A673 (cell line): ENCODE data around the gene TMEM178B. TPM values are rescaled to one million over a fixed set of nuclear protein-coding genes. Genes with fewer than 3 reads are reported as not detected.

Experiments
- BruUV-seq: library from RNA; stranded (reverse); fragments of 400-500 nt; replicated peaks from 2 replicates; lab custom pipeline; 2021; lab: Mats Ljungman, UMichigan
- CTCF ChIA-PET: fragments of 300-600 bp; sonication (Branson Sonifier 250); formaldehyde crosslinking; loops from one replicate; lab custom pipeline; 2022; ENCODE audit warnings: antibody characterized with exemption; lab: Charles Lee
- POLR2A ChIA-PET: fragments of 300-600 bp; sonication (Branson Sonifier 250); formaldehyde crosslinking; loops from one replicate; lab custom pipeline; 2022; ENCODE audit warnings: antibody characterized with exemption; ENCODE audit not compliant: low non-redundant PET; lab: Charles Lee
- DNase-seq: peaks from one replicate; pipeline ENCODE4 v3.0.0-alpha.2; 2015; ENCODE audit warnings: low spot score
- H3K27ac ChIP-seq: fragments of 200-600 bp; sonication (generic); 2 replicates; pipeline ENCODE4 v1.5.1; 2016; ENCODE audit warnings: mixed run types, low read depth, mild to moderate bottlenecking, mixed read lengths, antibody characterized with exemption, low read length; ENCODE audit not compliant: poor library complexity, severe bottlenecking
- H3K27me3 ChIP-seq: fragments of 200-600 bp; sonication (generic); replicated peaks from 2 replicates; pipeline ENCODE4 v1.6.1; 2017; ENCODE audit warnings: mixed run types, low read depth, mild to moderate bottlenecking, mixed read lengths, antibody characterized with exemption, low read length; ENCODE audit not compliant: insufficient read depth, poor library complexity
- H3K36me3 ChIP-seq: fragments of 200-600 bp; sonication (generic); 2 replicates; pipeline ENCODE4 v1.6.1; 2016; ENCODE audit warnings: mixed run types, mild to moderate bottlenecking, mixed read lengths, antibody characterized with exemption, low read length; ENCODE audit not compliant: insufficient read depth, poor library complexity, severe bottlenecking
- H3K4me1 ChIP-seq: fragments of 200-600 bp; sonication (generic); 2 replicates; pipeline ENCODE4 v1.6.1; 2017; ENCODE audit warnings: mixed run types, mild to moderate bottlenecking, mixed read lengths, antibody characterized with exemption, low read length; ENCODE audit not compliant: insufficient read depth, poor library complexity, severe bottlenecking
- H3K4me3 ChIP-seq: fragments of 200-600 bp; sonication (generic); 2 replicates; pipeline ENCODE4 v1.5.1; 2016; ENCODE audit warnings: low read depth, mixed run types, mild to moderate bottlenecking, mixed read lengths, low read length; ENCODE audit not compliant: poor library complexity, severe bottlenecking
- H3K9me3 ChIP-seq: fragments of 200-600 bp; sonication (generic); 2 replicates; pipeline ENCODE4 v1.6.1; 2016; ENCODE audit warnings: mixed run types, low read depth, mild to moderate bottlenecking, mixed read lengths, antibody characterized with exemption, low read length; ENCODE audit not compliant: poor library complexity, severe bottlenecking
- EZH2 ChIP-seq: fragments of 200-600 bp; sonication (generic); IDR thresholded peaks from 2 replicates; pipeline ENCODE4 v1.6.1; 2017; ENCODE audit warnings: borderline replicate concordance, low read depth, mild to moderate bottlenecking, mixed read lengths, antibody characterized with exemption, low read length; ENCODE audit not compliant: poor library complexity, severe bottlenecking
- intact Hi-C: fragments of 100-400 bp; cut with micrococcal nuclease; formaldehyde crosslinking; loops from one replicate; pipeline ENCODE4 v1.10.0; 2022; ENCODE audit not compliant: unreplicated experiment
- total RNA-seq: library from RNA; stranded (reverse); gene quantifications from 2 replicates; pipeline ENCODE4 v1.2.3, GENCODE V29; 2021
- TF ChIP-seq, protein P1 (sequence below): fragments of 300-800, 200-600 bp; sonication (generic); conservative IDR thresholded peaks from 2 replicates; pipeline ENCODE4 v1.5.1; 2017; ENCODE audit warnings: low read depth, mild to moderate bottlenecking, antibody characterized with exemption, low read length, moderate library complexity, mixed read lengths

The TMEM178B gene
- total RNA-seq, 1 experiment from 2014 or later = 2.8 TPM

GRCh38 chr7:141442781-141443180 lies 368.9 kb downstream of the TMEM178B start:
- peaks cover 3% of the 10 kb centered on the region for H3K27me3 ChIP-seq
- H3K27ac ChIP-seq = no peak overlapping the region
- no peak overlapping the region for H3K4me3 ChIP-seq
- CTCF ChIA-PET = no interaction called here
- no peak for TF ChIP-seq EZH2
- TF ChIP-seq, protein P1, sequence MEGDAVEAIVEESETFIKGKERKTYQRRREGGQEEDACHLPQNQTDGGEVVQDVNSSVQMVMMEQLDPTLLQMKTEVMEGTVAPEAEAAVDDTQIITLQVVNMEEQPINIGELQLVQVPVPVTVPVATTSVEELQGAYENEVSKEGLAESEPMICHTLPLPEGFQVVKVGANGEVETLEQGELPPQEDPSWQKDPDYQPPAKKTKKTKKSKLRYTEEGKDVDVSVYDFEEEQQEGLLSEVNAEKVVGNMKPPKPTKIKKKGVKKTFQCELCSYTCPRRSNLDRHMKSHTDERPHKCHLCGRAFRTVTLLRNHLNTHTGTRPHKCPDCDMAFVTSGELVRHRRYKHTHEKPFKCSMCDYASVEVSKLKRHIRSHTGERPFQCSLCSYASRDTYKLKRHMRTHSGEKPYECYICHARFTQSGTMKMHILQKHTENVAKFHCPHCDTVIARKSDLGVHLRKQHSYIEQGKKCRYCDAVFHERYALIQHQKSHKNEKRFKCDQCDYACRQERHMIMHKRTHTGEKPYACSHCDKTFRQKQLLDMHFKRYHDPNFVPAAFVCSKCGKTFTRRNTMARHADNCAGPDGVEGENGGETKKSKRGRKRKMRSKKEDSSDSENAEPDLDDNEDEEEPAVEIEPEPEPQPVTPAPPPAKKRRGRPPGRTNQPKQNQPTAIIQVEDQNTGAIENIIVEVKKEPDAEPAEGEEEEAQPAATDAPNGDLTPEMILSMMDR = no peak
- no peak for DNase-seq
- POLR2A ChIA-PET = no interaction called here
- no peaks in the 10 kb centered on the region for H3K4me1 ChIP-seq
- H3K36me3 ChIP-seq = no peaks in the 10 kb centered on the region
- intact Hi-C loops = no loop called here
- no peaks in the 10 kb centered on the region for H3K9me3 ChIP-seq
- BruUV-seq = no TSS peak

GRCh38 chr7:141444961-141445360 lies 371.1 kb downstream of the TMEM178B start:
- no peak overlapping the region for H3K4me3 ChIP-seq
- H3K27ac ChIP-seq = no peak overlapping the region
- no peak for DNase-seq
- no peaks in the 10 kb centered on the region for H3K9me3 ChIP-seq
- intact Hi-C loops = no loop called here
- ChIA-PET CTCF (no interaction called here), POLR2A (no interaction called here)
- BruUV-seq = no TSS peak
- no peaks in the 10 kb centered on the region for H3K4me1 ChIP-seq
- TF ChIP-seq, protein P1 = no peak
- no peak for TF ChIP-seq EZH2
- H3K27me3 ChIP-seq = peaks cover 3% of the 10 kb centered on the region
- no peaks in the 10 kb centered on the region for H3K36me3 ChIP-seq

DNA sequence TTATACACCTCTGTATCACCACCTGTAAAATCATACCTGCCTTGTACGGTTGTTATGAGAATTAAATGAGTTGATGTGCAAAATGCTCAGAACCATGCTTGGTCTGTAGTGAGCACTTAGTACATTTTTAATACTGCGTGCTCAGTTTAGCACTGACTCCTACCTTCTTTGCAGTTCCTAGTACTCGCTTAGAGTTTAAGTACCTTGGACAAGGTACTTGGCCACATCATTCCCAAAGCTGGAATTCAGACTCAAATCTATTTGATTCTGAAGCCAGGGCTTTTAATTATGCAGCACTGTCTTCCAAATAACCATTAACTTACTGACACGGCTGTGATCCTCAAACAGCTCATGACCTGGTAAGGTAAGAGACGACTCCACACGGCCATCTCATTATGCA lies 377.4 kb downstream of the TMEM178B start:
- CTCF ChIA-PET = no interaction called here
- H3K27me3 ChIP-seq = no peaks in the 10 kb centered on the region
- no peak for DNase-seq
- no peak overlapping the region for H3K27ac ChIP-seq
- BruUV-seq = no TSS peak
- intact Hi-C loops = no loop called here
- no peak for TF ChIP-seq EZH2
- no peaks in the 10 kb centered on the region for H3K4me1 ChIP-seq
- no peaks in the 10 kb centered on the region for H3K9me3 ChIP-seq
- H3K4me3 ChIP-seq = no peak overlapping the region
- no peaks in the 10 kb centered on the region for H3K36me3 ChIP-seq
- POLR2A ChIA-PET = no interaction called here

- no peak for DNase-seq
- no peak for TF ChIP-seq EZH2
- BruUV-seq = no TSS peak
- Histone ChIP-seq H3K27ac (no peak overlapping the region), H3K4me1 (no peaks in the 10 kb centered on the region), H3K36me3 (no peaks in the 10 kb centered on the region), H3K9me3 (no peaks in the 10 kb centered on the region), H3K4me3 (no peak overlapping the region), H3K27me3 (no peaks in the 10 kb centered on the region)
- ChIA-PET CTCF (no interaction called here), POLR2A (no interaction called here)
- intact Hi-C loops = no loop called here
Observed at GRCh38 chr7:141452911-141453310, 379.0 kb downstream of the TMEM178B start.
